Measurements from ENCODE around the gene RPL7L1. TPM values are rescaled to one million over a fixed set of nuclear protein-coding genes. Genes with fewer than 3 reads are reported as not detected.

Gene RPL7L1
- total and polyA plus RNA-seq, 2 of the 13 experiments (the other 11 are each of a cell fraction or from before 2014, with no cell fraction given), result 51.6 to 179 TPM

- TF ChIP-seq ZNF687 (CRISPR knock-in tag; IDR thresholded peaks at IDR 0.05) (peak; percentile 100), MAFF (IDR thresholded peaks at IDR 0.05; ENCODE audit: low read depth, low read length) (no peak), CEBPB (IDR thresholded peaks at IDR 0.05; ENCODE audit: borderline replicate concordance, low read depth, low read length) (peak; percentile 32; the same call in 1 of the 2 replicates), NR2C2 (CRISPR knock-in tag; IDR thresholded peaks at IDR 0.05; ENCODE audit: borderline replicate concordance) (peak; percentile 71; the same call in 1 of the 2 replicates), EEA1 (CRISPR knock-in tag; IDR thresholded peaks at IDR 0.05; ENCODE audit: borderline replicate concordance) (0 out of 2 replicates have a peak, but pooled peaks have one; percentile 54), PREB (CRISPR knock-in tag; IDR thresholded peaks at IDR 0.05) (no peak), CBX1 (IDR thresholded peaks at IDR 0.05; ENCODE audit: low read depth) (no peak), NR2F6 (IDR thresholded peaks at IDR 0.05) (peak; percentile 82), NR2F6 (CRISPR knock-in tag; IDR thresholded peaks at IDR 0.05) (peak; percentile 90), ZNF709 (CRISPR knock-in tag; IDR thresholded peaks at IDR 0.05) (peak; percentile 81; the same call in 1 of the 2 replicates), ZBTB3 (CRISPR knock-in tag; IDR thresholded peaks at IDR 0.05; ENCODE audit: borderline replicate concordance, low read depth) (no peak), ZEB1 (IDR thresholded peaks at IDR 0.05; ENCODE audit: insufficient replicate concordance, low read depth) (peak; percentile 100), SYNCRIP (IDR thresholded peaks at IDR 0.05; ENCODE audit: insufficient read depth, low read depth, low read length) (no peak), ZBTB2 (CRISPR knock-in tag; IDR thresholded peaks at IDR 0.05; ENCODE audit: low read depth) (0 out of 2 replicates have a peak, but pooled peaks have one; percentile 39), KDM3A (CRISPR knock-in tag; IDR thresholded peaks at IDR 0.05; ENCODE audit: low read depth) (peak; percentile 82; the same call in 1 of the 2 replicates), EED (CRISPR knock-in tag; IDR thresholded peaks at IDR 0.05) (no peak), ZIK1 (CRISPR knock-in tag; IDR thresholded peaks at IDR 0.05; ENCODE audit: borderline replicate concordance, low read depth) (peak; percentile 91; the same call in 1 of the 2 replicates), NR2F2 (IDR thresholded peaks at IDR 0.05; ENCODE audit: borderline replicate concordance, low read depth) (peak; percentile 66; the same call in 1 of the 2 replicates), ZFP90 (CRISPR knock-in tag; IDR thresholded peaks at IDR 0.05; ENCODE audit: borderline replicate concordance) (peak; percentile 64; the same call in 1 of the 2 replicates), RELA (CRISPR knock-in tag; IDR thresholded peaks at IDR 0.05) (no peak), SIN3A (IDR thresholded peaks at IDR 0.05; ENCODE audit: borderline replicate concordance, low read depth, low read length) (no peak), IRX3 (CRISPR knock-in tag; IDR thresholded peaks at IDR 0.05; ENCODE audit: borderline replicate concordance, low read depth) (peak; percentile 74; the same call in 1 of the 2 replicates), POLR2G (IDR thresholded peaks at IDR 0.05; ENCODE audit: low read depth, low read length) (no peak)
Measured at GRCh38 chr6:42938987-42939809, 59.8 kb downstream of the RPL7L1 start (continued).
